Small intestine (tissue), 7 donors: ENCODE measurements around the gene PHACTR1. TPM values are rescaled to one million over a fixed set of nuclear protein-coding genes. Genes with fewer than 3 reads are reported as not detected.

Experiments used
- DNase-seq, 2 donors: peaks; one replicate each; pipeline versions ENCODE4 v3.0.0 to v3.0.0-alpha.2; 2013
- FAIRE-seq: peaks from 2 replicates; lab custom pipeline; 2012; peaks lifted over from hg19 to GRCh38; lab: Jason Lieb, UNC
- H3K27ac ChIP-seq, 3 donors: one replicate each; pipeline ENCODE4 v1.5.1; 2013; ENCODE audit warnings: low read length in 2 of 3, mild to moderate bottlenecking in 2 of 3, control low read depth in 1 of 3, inconsistent platforms in 1 of 3, low read depth in 1 of 3, moderate library complexity in 1 of 3
- H3K27me3 ChIP-seq, 3 donors: one replicate each; pipeline ENCODE4 v1.6.1; 2013; ENCODE audit warnings: low read length in 3 of 3, inconsistent platforms in 1 of 3; ENCODE audit not compliant: control insufficient read depth in 3 of 3, insufficient read depth in 3 of 3
- H3K36me3 ChIP-seq, 3 donors: one replicate each; pipeline ENCODE4 v1.6.1; 2013; ENCODE audit warnings: low read length in 3 of 3, inconsistent platforms in 1 of 3, low read depth in 1 of 3, mild to moderate bottlenecking in 1 of 3, moderate library complexity in 1 of 3; ENCODE audit not compliant: control insufficient read depth in 3 of 3, insufficient read depth in 2 of 3
- H3K4me1 ChIP-seq, 3 donors: one replicate each; pipeline ENCODE4 v1.6.1; 2013; ENCODE audit warnings: low read length in 2 of 3, inconsistent platforms in 1 of 3, low read depth in 1 of 3, mild to moderate bottlenecking in 1 of 3, moderate library complexity in 1 of 3; ENCODE audit not compliant: control insufficient read depth in 3 of 3, insufficient read depth in 2 of 3
- H3K4me3 ChIP-seq, 3 donors: one replicate each; pipeline ENCODE4 v1.5.1; 2013; ENCODE audit warnings: low read length in 3 of 3, control low read depth in 1 of 3, inconsistent platforms in 1 of 3, low read depth in 1 of 3, mild to moderate bottlenecking in 1 of 3, moderate library complexity in 1 of 3
- H3K9me3 ChIP-seq, 2 donors: one replicate each; pipeline ENCODE4 v1.6.1; 2013; ENCODE audit warnings: low read depth in 1 of 2, low read length in 1 of 2; ENCODE audit not compliant: control insufficient read depth in 2 of 2, insufficient read depth in 1 of 2
- WGBS, 3 donors: extraction: QIAGEN DNeasy Blood & Tissue Kit; methylation state at CpG; one replicate each; pipeline ENCODE4 v1.1.7; 2013; 5-methylcytosine and 5-hydroxymethylcytosine counted together
- polyA plus RNA-seq, 4 donors: library from polyadenylated mRNA; stranded (reverse) in 3 of 4; unstranded in 1 of 4; fragments of 200-250 nt in 3 of 4; fragments of 120-200 nt in 1 of 4; gene quantifications; one replicate each; pipeline versions ENCODE4 v1.2.1 to v1.2.3, GENCODE V29; 2013
- donor health status: healthy with polysubstance abuse.
- donor health status: control.
- donor health status: control.
- donor health status: Bipolar disorder and iron deficiency.
- donor health status: healthy.

PHACTR1 gene
- polyA plus RNA-seq, 4 donors = 0.67 to 3.8 (median 1.8) TPM

GRCh38 chr6:13164291-13164690 is 447.7 kb downstream of the PHACTR1 start:
- no peaks in the 10 kb centered on the region for H3K9me3 ChIP-seq
- FAIRE-seq (no peak), DNase-seq (peak; percentile 9 to 58)
- no peak overlapping the region for H3K27ac ChIP-seq
- WGBS, 3 donors = 22 to 63% (median 49%) methylated on average over 8 of the region's 8 CpGs
- H3K36me3 ChIP-seq = no peaks in the 10 kb centered on the region
- peaks cover 0 to 5% (median 0%) of the 10 kb centered on the region in 3 donors for H3K27me3 ChIP-seq
- H3K4me1 ChIP-seq = no peaks in the 10 kb centered on the region
- H3K4me3 ChIP-seq = no peak overlapping the region

DNA sequence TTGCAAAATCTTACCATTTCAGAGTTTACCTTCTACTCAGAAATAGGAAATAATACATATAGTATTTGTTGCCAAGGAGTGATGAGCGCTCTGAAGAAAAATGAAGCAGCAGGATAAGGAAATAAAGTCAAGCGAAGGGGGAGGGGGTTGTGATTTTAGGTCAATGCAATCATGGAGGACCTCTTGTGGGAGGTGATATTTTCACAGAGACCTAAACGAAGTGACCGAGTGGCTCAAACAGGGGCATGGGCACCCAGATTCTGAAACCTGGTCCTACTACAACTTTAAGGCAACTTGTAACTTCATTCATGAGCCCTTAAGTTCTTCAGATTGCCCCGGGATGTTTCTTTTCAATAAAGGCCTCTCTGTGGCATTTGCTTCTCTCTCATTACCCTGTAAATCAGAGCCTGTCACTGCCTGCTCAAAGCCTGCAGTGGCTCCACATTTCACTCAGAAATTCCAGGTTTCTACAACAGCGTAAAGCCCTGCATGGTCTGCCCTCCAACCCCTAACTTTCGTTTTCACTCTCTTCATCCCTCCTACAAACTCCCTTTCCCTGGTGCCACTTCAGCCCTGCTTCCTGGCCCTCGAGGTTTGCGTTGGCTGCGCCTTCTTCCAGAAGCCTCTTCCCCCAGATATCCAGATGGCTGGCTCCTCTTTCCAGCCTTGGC is 449.1 kb downstream of the PHACTR1 start:
- Histone ChIP-seq H3K27ac (peak overlapping the region in 1 of 3 donors; percentile 12), H3K4me1 (no peaks in the 10 kb centered on the region), H3K9me3 (no peaks in the 10 kb centered on the region), H3K36me3 (no peaks in the 10 kb centered on the region), H3K4me3 (peak overlapping the region in 1 of 3 donors; percentile 47), H3K27me3 (peaks cover 0 to 5% (median 0%) of the 10 kb centered on the region in 3 donors)
- 24 to 56% (median 45%) methylated on average over 10 of the region's 10 CpGs for WGBS, 3 donors
- peak in 1 of 2 donors; percentile 69 for DNase-seq
- FAIRE-seq = no peak

DNA sequence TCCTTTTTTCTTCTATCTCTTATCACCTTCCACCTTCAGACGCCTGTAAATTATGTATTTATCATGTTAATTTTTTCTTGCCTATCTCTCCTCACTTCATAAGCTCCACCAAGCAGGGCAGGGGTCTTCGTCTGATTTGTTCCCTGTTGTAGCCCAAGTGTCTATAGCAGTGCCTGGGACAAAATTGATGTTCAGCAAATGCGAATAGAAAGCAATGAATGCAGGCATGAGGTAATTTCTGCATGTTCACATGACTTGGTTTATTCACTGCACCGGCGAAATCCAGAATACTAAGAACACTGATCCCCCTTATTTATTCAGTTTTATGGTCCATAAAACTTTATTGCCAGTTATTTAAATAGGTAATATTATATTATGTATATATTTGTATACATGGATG is 449.7 kb downstream of the PHACTR1 start:
- DNase-seq = peak; percentile 8 to 45
- no peak for FAIRE-seq
- no peaks in the 10 kb centered on the region for H3K4me1 ChIP-seq
- H3K27ac ChIP-seq = no peak overlapping the region
- H3K36me3 ChIP-seq = no peaks in the 10 kb centered on the region
- peaks cover 0 to 5% (median 0%) of the 10 kb centered on the region in 3 donors for H3K27me3 ChIP-seq
- 20 to 64% (median 31%) methylated on average over 5 of the region's 5 CpGs for WGBS, 3 donors
- no peak overlapping the region for H3K4me3 ChIP-seq
- no peaks in the 10 kb centered on the region for H3K9me3 ChIP-seq

DNA sequence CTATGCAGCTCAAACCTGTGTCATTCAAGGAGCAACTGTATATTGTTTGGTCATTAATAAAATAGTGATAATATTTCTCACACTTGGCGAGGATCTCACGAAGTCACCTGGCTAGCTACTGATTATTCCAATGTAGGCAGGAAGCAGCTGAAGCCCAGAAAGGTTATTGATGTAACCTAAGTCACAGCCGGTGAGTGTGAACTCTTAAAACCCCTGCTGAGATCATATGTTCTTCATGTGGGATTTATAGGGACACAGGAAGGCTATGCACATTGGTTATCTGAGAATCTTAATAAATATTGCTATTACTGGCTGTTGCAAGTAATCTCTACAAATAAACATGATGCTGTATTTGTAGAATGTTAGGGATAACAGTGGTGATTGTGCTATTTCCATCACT is 450.3 kb downstream of the PHACTR1 start:
- H3K4me3 ChIP-seq = no peak overlapping the region
- WGBS, 3 donors = 14 to 50% (median 35%) methylated on average over 3 of the region's 3 CpGs
- H3K36me3 ChIP-seq = no peaks in the 10 kb centered on the region
- H3K27me3 ChIP-seq = peaks cover 0 to 5% (median 0%) of the 10 kb centered on the region in 3 donors
- no peak for FAIRE-seq
- no peaks in the 10 kb centered on the region for H3K9me3 ChIP-seq
- peak in 1 of 2 donors; percentile 19 for DNase-seq
- no peak overlapping the region for H3K27ac ChIP-seq
- H3K4me1 ChIP-seq = no peaks in the 10 kb centered on the region

- FAIRE-seq (no peak), DNase-seq (no peak)
- 88 to 92% (median 89%) methylated on average over 3 of the region's 3 CpGs for WGBS, 3 donors
- Histone ChIP-seq H3K4me3 (no peak overlapping the region), H3K4me1 (no peaks in the 10 kb centered on the region), H3K9me3 (no peaks in the 10 kb centered on the region), H3K27me3 (peaks cover 0 to 4% (median 0%) of the 10 kb centered on the region in 3 donors), H3K36me3 (no peaks in the 10 kb centered on the region), H3K27ac (no peak overlapping the region)
Measured at GRCh38 chr6:13172291-13172690, 455.7 kb downstream of the PHACTR1 start.

- no peak overlapping the region for H3K4me3 ChIP-seq
- H3K4me1 ChIP-seq = no peaks in the 10 kb centered on the region
- peaks cover 0 to 2% (median 0%) of the 10 kb centered on the region in 3 donors for H3K27me3 ChIP-seq
- no peaks in the 10 kb centered on the region for H3K36me3 ChIP-seq
- H3K9me3 ChIP-seq = no peaks in the 10 kb centered on the region
- 72 to 81% (median 74%) methylated on average over 2 of the region's 2 CpGs for WGBS, 3 donors
- no peak for DNase-seq
- H3K27ac ChIP-seq = no peak overlapping the region
- FAIRE-seq = no peak
Measured at GRCh38 chr6:13175087-13175486, 458.5 kb downstream of the PHACTR1 start.

GRCh38 chr6:13175759-13176158 is 459.2 kb downstream of the PHACTR1 start:
- no peaks in the 10 kb centered on the region for H3K4me1 ChIP-seq
- FAIRE-seq (no peak), DNase-seq (no peak)
- H3K4me3 ChIP-seq = no peak overlapping the region
- WGBS, 3 donors = 60 to 82% (median 61%) methylated on average over 4 of the region's 4 CpGs
- peaks cover 0 to 2% (median 0%) of the 10 kb centered on the region in 3 donors for H3K27me3 ChIP-seq
- no peaks in the 10 kb centered on the region for H3K36me3 ChIP-seq
- no peaks in the 10 kb centered on the region for H3K9me3 ChIP-seq
- H3K27ac ChIP-seq = no peak overlapping the region

GRCh38 chr6:13177664-13178063 is 461.1 kb downstream of the PHACTR1 start:
- Histone ChIP-seq H3K27me3 (peaks cover 0 to 5% (median 0%) of the 10 kb centered on the region in 3 donors), H3K27ac (no peak overlapping the region)

More at GRCh38 chr6:13177664-13178063, 461.1 kb downstream of the PHACTR1 start:
- H3K4me3 ChIP-seq = no peak overlapping the region
- WGBS, 3 donors = 85 to 91% (median 89%) methylated on average over 2 of the region's 2 CpGs
- no peaks in the 10 kb centered on the region for H3K4me1 ChIP-seq
- DNase-seq = no peak
- H3K9me3 ChIP-seq = no peaks in the 10 kb centered on the region
- FAIRE-seq = no peak
- H3K36me3 ChIP-seq = no peaks in the 10 kb centered on the region
